ENCODE results near the gene SLC4A1.
A peak's percentile ranks its signal among the peaks of the same experiment; 100 is the strongest.
"Not testable (repeated sequence)": the region's sequence is repeated elsewhere in the genome, so short reads cannot be mapped to it uniquely, and the experiment has no call there.

Gene SLC4A1

DNA sequence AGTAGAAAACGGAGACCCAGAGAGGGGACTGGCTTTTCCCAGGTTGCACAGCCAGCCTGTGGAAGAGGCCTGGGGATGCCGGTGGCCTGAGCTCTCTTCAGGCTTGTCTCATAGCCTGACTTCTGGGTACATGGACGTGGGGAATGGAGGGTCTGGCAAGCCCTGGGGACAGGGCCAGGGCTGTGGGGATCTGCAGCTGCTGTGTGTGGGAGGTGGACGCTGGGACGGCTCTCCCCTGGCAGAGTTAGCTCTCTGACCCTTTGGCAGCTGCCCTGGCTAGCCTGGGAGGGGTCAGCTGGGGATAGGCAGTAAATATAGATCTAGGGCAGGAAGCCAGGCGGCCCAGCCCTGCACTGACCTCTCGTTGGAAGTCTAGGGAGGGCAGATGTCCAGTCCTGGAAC is 20.5 kb downstream of the SLC4A1 start:
- no peak overlapping the region for H3K9ac ChIP-seq (ENCODE audit: low read length)
- H3K4me1 ChIP-seq (ENCODE audit: control insufficient read depth, insufficient read depth, low read length), result no peaks in the 10 kb centered on the region
- no peaks in the 10 kb centered on the region for H3K27me3 ChIP-seq (ENCODE audit: control insufficient read depth, insufficient read depth, low read length)
- no peaks in the 10 kb centered on the region for H3K36me3 ChIP-seq (ENCODE audit: control insufficient read depth, insufficient read depth, low read length)
- no peak overlapping the region for H3K27ac ChIP-seq (ENCODE audit: low read depth, low read length)
- H3K4me3 ChIP-seq (ENCODE audit: low read length), result no peak overlapping the region

DNA sequence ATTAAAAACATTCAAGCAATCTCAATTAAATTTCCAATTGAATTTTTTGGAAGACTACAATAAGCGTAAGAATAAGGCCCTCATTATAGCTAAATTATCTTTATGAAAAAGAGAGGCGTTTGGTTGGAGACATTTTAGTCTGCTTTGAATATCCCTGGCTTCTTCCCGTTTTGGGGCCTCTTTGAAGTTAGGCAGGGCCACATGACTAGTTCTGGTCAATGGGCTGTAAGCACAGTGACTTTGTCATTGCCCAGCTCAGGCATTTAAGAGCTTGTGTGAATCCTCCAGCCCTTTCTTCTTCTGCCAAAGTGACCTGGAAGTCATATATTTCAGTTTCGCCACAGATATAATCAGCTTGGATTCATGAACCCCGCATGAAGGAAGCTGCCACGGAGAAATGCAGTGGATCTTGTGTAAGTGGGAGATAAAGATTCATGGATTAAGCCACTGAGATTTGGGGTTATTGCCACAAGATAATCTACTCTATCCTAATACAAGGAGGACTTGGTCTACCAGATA is 26.8 kb downstream of the SLC4A1 start:
- no peak overlapping the region for H3K9ac ChIP-seq (ENCODE audit: low read length)
- no peaks in the 10 kb centered on the region for H3K36me3 ChIP-seq (ENCODE audit: control insufficient read depth, insufficient read depth, low read length)
- no peaks in the 10 kb centered on the region for H3K27me3 ChIP-seq (ENCODE audit: control insufficient read depth, insufficient read depth, low read length)
- no peak overlapping the region for H3K4me3 ChIP-seq (ENCODE audit: low read length)
- no peak overlapping the region for H3K27ac ChIP-seq (ENCODE audit: low read depth, low read length)
- no peaks in the 10 kb centered on the region for H3K4me1 ChIP-seq (ENCODE audit: control insufficient read depth, insufficient read depth, low read length)

DNA sequence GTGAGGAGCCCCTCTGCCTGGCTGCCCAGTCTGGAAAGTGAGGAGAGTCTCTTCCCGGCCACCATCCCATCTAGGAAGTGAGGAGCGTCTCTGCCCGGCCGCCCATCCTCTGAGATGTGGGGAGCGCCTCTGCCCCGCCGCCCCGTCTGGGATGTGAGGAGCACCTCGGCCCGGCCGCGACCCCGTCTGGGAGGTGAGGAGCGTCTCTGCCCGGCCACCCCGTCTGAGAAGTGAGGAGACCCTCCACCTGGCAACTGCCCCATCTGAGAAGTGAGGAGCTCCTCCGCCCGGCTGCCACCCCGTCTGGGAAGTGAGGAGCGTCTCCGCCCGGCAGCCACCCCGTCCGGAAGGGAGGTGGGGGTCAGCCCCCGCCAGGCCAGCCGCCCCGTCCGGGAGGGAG is 30.0 kb downstream of the SLC4A1 start:
- H3K4me3 ChIP-seq (ENCODE audit: low read length); H3K27me3 ChIP-seq (ENCODE audit: control insufficient read depth, insufficient read depth, low read length); H3K9ac ChIP-seq (ENCODE audit: low read length); H3K36me3 ChIP-seq (ENCODE audit: control insufficient read depth, insufficient read depth, low read length); H3K27ac ChIP-seq (ENCODE audit: low read depth, low read length); H3K4me1 ChIP-seq (ENCODE audit: control insufficient read depth, insufficient read depth, low read length): not testable (repeated sequence)

DNA sequence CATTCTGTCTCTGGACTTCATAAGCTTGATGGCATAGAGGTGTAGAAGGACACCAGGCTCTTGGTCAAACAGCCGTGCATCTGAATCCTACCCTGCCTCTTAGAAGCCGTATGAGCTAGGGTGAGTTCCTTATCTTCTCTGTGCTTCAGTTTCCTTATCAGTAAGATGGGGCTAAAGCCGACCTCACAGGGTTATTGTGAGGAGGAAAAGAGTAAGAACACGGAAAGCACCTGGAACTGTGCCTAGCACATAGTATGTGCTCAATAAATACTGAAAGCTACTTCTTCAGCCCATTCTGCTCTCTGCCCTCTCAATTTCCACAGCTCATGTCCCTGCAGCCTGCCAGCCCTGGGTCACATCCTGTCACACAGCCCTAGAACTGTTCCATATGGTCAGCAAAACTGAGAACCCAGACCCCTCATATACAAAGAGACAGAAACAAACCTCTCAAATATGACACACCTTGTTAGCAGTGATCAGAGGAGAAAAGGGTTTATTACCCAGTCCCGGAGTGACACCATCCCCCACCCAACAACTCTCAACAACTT is 31.4 kb downstream of the SLC4A1 start:
- H3K9ac ChIP-seq (ENCODE audit: low read length), result no peak overlapping the region
- no peak overlapping the region for H3K27ac ChIP-seq (ENCODE audit: low read depth, low read length)
- H3K4me3 ChIP-seq (ENCODE audit: low read length), result no peak overlapping the region
- H3K36me3 ChIP-seq (ENCODE audit: control insufficient read depth, insufficient read depth, low read length), result no peaks in the 10 kb centered on the region
- no peaks in the 10 kb centered on the region for H3K4me1 ChIP-seq (ENCODE audit: control insufficient read depth, insufficient read depth, low read length)
- no peaks in the 10 kb centered on the region for H3K27me3 ChIP-seq (ENCODE audit: control insufficient read depth, insufficient read depth, low read length)

DNA sequence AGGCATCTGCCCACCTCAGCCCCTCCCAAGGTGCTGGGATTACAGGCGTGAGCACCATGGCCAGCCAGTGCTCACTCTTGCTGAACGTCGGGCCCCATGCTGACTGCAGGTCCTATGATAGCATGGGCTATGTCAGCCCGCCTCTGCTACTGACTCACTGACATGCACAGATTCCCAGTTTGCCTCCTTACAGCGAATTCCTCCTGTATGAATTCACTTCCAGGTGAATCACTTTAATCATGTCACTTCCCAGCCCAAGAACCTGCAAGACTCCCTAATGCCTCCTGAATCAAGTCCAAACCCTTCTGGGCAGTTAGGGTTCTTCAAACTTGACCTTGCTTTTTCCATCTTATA is 32.4 kb downstream of the SLC4A1 start:
- no peak overlapping the region for H3K27ac ChIP-seq (ENCODE audit: low read depth, low read length)
- no peaks in the 10 kb centered on the region for H3K27me3 ChIP-seq (ENCODE audit: control insufficient read depth, insufficient read depth, low read length)
- H3K4me1 ChIP-seq (ENCODE audit: control insufficient read depth, insufficient read depth, low read length), result no peaks in the 10 kb centered on the region
- H3K9ac ChIP-seq (ENCODE audit: low read length), result no peak overlapping the region
- H3K4me3 ChIP-seq (ENCODE audit: low read length), result no peak overlapping the region
- H3K36me3 ChIP-seq (ENCODE audit: control insufficient read depth, insufficient read depth, low read length), result no peaks in the 10 kb centered on the region

DNA sequence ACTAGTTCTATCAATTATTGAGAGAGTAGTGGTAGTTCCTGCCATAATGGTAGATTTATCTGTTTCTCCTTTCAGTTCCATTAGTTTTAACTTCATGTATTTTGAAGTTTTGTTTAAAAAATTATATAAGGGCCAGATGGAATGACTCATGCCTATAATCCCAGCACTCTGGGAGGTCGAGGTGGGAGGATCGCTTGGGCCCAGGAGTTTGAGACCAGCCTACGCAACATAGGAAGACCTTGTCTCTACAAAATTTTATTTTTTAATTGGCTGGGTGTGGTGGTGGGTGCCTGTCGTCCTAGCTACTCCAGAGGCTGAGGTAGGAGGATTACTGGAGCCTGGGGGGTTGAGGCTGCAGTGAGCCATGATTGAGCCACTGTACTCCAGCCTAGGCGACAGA is 34.4 kb downstream of the SLC4A1 start:
- Histone ChIP-seq H3K36me3 (ENCODE audit: control insufficient read depth, insufficient read depth, low read length) (no peaks in the 10 kb centered on the region), H3K27ac (ENCODE audit: low read depth, low read length) (no peak overlapping the region), H3K4me3 (ENCODE audit: low read length) (no peak overlapping the region), H3K9ac (ENCODE audit: low read length) (no peak overlapping the region), H3K27me3 (ENCODE audit: control insufficient read depth, insufficient read depth, low read length) (no peaks in the 10 kb centered on the region), H3K4me1 (ENCODE audit: control insufficient read depth, insufficient read depth, low read length) (no peaks in the 10 kb centered on the region)

DNA sequence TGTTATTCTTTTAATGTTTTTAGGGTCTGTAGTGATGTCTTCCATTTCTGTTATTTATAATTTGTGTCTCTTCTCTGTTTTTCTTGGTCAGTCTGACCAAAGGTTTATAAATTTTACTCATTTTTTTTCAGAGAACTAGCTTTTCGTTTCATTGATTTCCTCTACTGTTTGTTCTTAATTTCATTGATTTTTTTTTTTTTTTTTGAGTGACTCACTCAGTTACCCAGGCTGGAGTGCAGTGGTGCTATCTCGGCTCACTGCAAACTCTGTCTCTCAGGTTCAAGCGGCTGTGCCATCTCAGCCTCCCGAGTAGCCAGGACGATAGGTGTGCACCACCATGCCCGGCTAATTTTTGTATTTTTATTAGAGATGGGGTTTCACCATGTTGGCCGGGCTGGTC is 35.9 kb downstream of the SLC4A1 start:
- Histone ChIP-seq H3K27ac (ENCODE audit: low read depth, low read length) (no peak overlapping the region), H3K4me3 (ENCODE audit: low read length) (no peak overlapping the region), H3K9ac (ENCODE audit: low read length) (no peak overlapping the region), H3K27me3 (ENCODE audit: control insufficient read depth, insufficient read depth, low read length) (no peaks in the 10 kb centered on the region), H3K4me1 (ENCODE audit: control insufficient read depth, insufficient read depth, low read length) (no peaks in the 10 kb centered on the region), H3K36me3 (ENCODE audit: control insufficient read depth, insufficient read depth, low read length) (no peaks in the 10 kb centered on the region)

DNA sequence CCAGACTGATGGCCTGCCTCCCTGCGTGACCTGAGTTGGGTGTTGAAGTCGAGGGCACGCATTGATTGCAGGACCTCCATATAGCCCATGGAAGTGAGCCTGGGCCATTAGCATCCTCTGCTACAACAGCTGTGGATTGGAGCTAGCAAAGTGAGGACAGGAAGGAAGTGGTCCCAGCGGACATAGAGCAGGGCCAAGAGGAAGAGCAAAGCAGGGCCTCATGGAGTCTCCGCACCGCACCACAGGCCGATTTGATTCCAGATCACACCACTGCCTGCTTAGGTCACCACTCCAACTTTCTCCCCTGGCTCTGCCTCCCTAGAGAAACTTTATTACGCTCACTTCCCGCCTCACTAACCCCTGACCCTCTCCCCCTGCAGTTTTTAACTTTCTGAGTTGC is 37.8 kb downstream of the SLC4A1 start:
- no peaks in the 10 kb centered on the region for H3K4me1 ChIP-seq (ENCODE audit: control insufficient read depth, insufficient read depth, low read length)
- H3K4me3 ChIP-seq (ENCODE audit: low read length), result no peak overlapping the region
- H3K27ac ChIP-seq (ENCODE audit: low read depth, low read length), result no peak overlapping the region
- no peak overlapping the region for H3K9ac ChIP-seq (ENCODE audit: low read length)
- H3K36me3 ChIP-seq (ENCODE audit: control insufficient read depth, insufficient read depth, low read length), result no peaks in the 10 kb centered on the region
- H3K27me3 ChIP-seq (ENCODE audit: control insufficient read depth, insufficient read depth, low read length), result no peaks in the 10 kb centered on the region

DNA sequence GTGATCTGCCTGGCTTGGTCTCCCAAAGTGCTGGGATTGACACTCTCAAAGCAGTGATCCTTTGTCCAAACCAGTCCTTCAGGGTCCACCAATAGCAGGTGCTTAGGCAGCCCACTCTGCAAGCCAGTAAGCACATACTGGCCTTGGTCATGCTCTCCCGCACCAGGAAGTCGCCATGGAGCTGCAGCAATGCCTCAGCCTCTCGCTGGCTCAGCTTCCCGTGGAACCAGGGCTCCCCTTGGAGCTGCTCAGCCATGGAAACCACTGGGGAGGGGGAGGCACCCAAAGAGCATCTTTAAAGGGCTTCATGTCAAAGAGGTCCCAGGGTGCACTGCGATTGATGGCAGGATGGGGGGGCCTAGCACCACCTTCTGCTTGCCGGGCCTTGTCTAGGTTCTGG is 38.8 kb downstream of the SLC4A1 start:
- H3K27me3 ChIP-seq (ENCODE audit: control insufficient read depth, insufficient read depth, low read length), result no peaks in the 10 kb centered on the region
- H3K9ac ChIP-seq (ENCODE audit: low read length), result no peak overlapping the region
- H3K36me3 ChIP-seq (ENCODE audit: control insufficient read depth, insufficient read depth, low read length), result no peaks in the 10 kb centered on the region
- no peaks in the 10 kb centered on the region for H3K4me1 ChIP-seq (ENCODE audit: control insufficient read depth, insufficient read depth, low read length)
- H3K4me3 ChIP-seq (ENCODE audit: low read length), result no peak overlapping the region
- H3K27ac ChIP-seq (ENCODE audit: low read depth, low read length), result no peak overlapping the region

DNA sequence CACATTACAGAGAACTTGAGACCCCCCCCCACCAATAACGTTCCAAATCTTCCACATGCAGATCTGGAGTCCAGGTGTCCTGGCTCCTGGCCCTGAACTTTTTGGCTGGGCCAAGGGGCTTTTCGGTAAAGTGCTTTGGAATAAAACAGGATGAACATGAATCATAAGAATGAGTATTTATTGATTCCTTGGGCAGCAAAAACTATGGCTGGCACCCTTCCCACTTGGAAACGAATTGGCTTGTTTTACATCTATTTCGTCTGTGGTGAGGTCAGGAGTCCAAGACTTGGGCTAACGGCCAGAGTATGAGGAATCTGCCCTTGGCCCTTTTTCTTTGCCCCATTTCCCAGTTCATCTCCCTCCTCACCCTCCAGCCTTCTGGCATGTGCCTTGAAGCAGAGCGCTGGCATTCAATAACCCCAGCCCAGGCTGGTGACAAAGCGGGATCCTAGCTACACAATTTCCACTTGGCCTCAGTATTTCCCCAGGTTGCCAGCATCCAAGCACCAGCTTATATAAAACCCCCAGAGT is 44.3 kb downstream of the SLC4A1 start:
- Histone ChIP-seq H3K9ac (ENCODE audit: low read length) (no peak overlapping the region), H3K27me3 (ENCODE audit: control insufficient read depth, insufficient read depth, low read length) (no peaks in the 10 kb centered on the region), H3K4me1 (ENCODE audit: control insufficient read depth, insufficient read depth, low read length) (peaks cover 9% of the 10 kb centered on the region), H3K27ac (ENCODE audit: low read depth, low read length) (peak overlapping the region; percentile 16), H3K4me3 (ENCODE audit: low read length) (no peak overlapping the region), H3K36me3 (ENCODE audit: control insufficient read depth, insufficient read depth, low read length) (no peaks in the 10 kb centered on the region)

DNA sequence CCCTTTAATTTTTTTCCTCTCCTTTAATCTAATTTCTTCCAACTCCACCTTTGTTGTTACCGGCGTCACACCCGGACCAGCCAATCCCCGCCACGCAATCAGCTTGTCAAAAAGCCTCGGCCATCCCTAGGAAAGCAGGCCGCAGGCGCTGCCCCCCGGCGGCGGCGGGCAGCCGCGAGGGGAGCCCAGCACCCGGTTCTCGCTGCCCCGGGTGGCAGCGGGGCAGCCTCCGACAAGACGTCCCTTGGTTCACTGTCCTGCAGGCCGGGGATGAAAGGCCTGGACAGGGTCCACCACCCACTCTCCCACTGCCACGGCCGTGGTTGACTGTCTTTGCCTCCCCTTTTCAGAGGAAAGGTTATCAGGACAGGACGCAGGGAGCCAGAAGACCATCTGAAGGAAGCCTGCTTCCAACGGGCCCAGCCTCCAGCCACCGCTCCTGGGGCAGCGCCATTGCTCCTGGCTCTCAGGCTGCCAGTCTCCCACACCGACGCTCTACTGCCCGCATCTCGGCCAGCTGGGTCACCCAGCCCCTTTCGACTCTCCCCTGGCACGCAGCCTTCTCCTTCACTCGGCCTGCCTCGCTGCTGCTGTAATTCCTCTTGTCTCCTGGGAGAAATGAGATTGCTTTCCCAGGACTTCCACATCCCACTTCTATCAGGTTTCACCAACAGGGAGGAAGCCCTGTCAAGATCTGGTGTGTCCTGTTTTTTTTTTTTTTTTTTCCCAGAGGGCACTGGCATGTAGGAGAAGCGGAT is 45.6 kb downstream of the SLC4A1 start:
- peaks cover 18% of the 10 kb centered on the region for H3K4me1 ChIP-seq (ENCODE audit: control insufficient read depth, insufficient read depth, low read length)
- H3K9ac ChIP-seq (ENCODE audit: low read length), result peak overlapping the region; percentile 70
- H3K27me3 ChIP-seq (ENCODE audit: control insufficient read depth, insufficient read depth, low read length), result no peaks in the 10 kb centered on the region
- H3K27ac ChIP-seq (ENCODE audit: low read depth, low read length), result peak overlapping the region; percentile 95
- H3K36me3 ChIP-seq (ENCODE audit: control insufficient read depth, insufficient read depth, low read length), result no peaks in the 10 kb centered on the region
- H3K4me3 ChIP-seq (ENCODE audit: low read length), result peak overlapping the region; percentile 88

DNA sequence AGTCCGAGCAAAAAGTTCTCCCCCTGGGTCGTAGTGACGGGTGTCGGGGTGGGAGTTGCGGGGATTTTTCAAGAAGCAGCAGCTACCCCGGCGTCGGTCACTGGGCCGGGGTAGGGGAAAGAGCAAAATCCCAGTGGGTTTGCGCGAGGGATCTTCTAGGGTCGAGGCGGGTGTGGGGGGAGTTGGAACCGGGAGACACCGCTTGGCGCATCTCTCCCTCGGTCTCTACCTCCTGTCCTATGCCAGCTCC is 46.1 kb downstream of the SLC4A1 start:
- peak overlapping the region; percentile 70 for H3K9ac ChIP-seq (ENCODE audit: low read length)
- H3K27me3 ChIP-seq (ENCODE audit: control insufficient read depth, insufficient read depth, low read length), result no peaks in the 10 kb centered on the region
- H3K27ac ChIP-seq (ENCODE audit: low read depth, low read length), result peak overlapping the region; percentile 95
- H3K4me3 ChIP-seq (ENCODE audit: low read length), result peak overlapping the region; percentile 88
- H3K4me1 ChIP-seq (ENCODE audit: control insufficient read depth, insufficient read depth, low read length), result peaks cover 18% of the 10 kb centered on the region
- peaks cover 2% of the 10 kb centered on the region for H3K36me3 ChIP-seq (ENCODE audit: control insufficient read depth, insufficient read depth, low read length)

All from rectal smooth muscle tissue (tissue), 1 donor.